Calu3 (cell line): ENCODE data around the gene CD34. TPM values are rescaled to one million over a fixed set of nuclear protein-coding genes. Genes with fewer than 3 reads are reported as not detected.

Source experiments
- BruUV-seq: library from RNA; stranded (reverse); fragments of 400-500 nt; replicated peaks from 2 replicates; lab custom pipeline; 2021; lab: Mats Ljungman, UMichigan
- CTCF ChIA-PET: fragments of 300-600 bp; sonication (Branson Sonifier 250); formaldehyde crosslinking; loops from one replicate; lab custom pipeline; 2022; ENCODE audit warnings: antibody characterized with exemption; lab: Charles Lee
- DNase-seq: peaks from one replicate; pipeline ENCODE4 v3.0.0; 2022
- H3K27ac Mint-ChIP-seq: one replicate; pipeline ENCODE4 v1.8.0; 2022; ENCODE audit warnings: mixed read lengths; ENCODE audit not compliant: unreplicated experiment
- H3K27me3 Mint-ChIP-seq: one replicate; pipeline ENCODE4 v1.8.0; 2022; ENCODE audit warnings: mixed read lengths; ENCODE audit not compliant: unreplicated experiment
- H3K36me3 Mint-ChIP-seq: one replicate; pipeline ENCODE4 v1.8.0; 2022; ENCODE audit warnings: mild to moderate bottlenecking, moderate library complexity, mixed read lengths; ENCODE audit not compliant: insufficient read depth, unreplicated experiment
- H3K4me1 Mint-ChIP-seq: one replicate; pipeline ENCODE4 v1.8.0; 2022; ENCODE audit warnings: mild to moderate bottlenecking, low read depth, mixed read lengths; ENCODE audit not compliant: unreplicated experiment
- H3K4me3 Mint-ChIP-seq: one replicate; pipeline ENCODE4 v1.8.0; 2022; ENCODE audit warnings: mild to moderate bottlenecking, low read depth, moderate library complexity, mixed read lengths; ENCODE audit not compliant: unreplicated experiment
- H3K9me3 Mint-ChIP-seq: one replicate; pipeline ENCODE4 v1.8.0; 2022; ENCODE audit warnings: low read depth, mixed read lengths; ENCODE audit not compliant: unreplicated experiment
- CTCF ChIP-seq: fragments of 200-600 bp; IDR thresholded peaks from one replicate; pipeline ENCODE4 v1.8.0; 2022; ENCODE audit warnings: antibody characterized with exemption; ENCODE audit not compliant: unreplicated experiment
- intact Hi-C: fragments of 100-400 bp; cut with micrococcal nuclease; formaldehyde crosslinking; loops from one replicate; pipeline ENCODE4 v1.10.0; 2022; ENCODE audit not compliant: unreplicated experiment
- total RNA-seq: library from RNA; stranded (reverse); gene quantifications from 2 replicates; pipeline ENCODE4 v1.2.3, GENCODE V29; 2022

Gene CD34
- total RNA-seq, 1 experiment from 2014 or later, result 0.24 TPM

GRCh38 chr1:207869859-207870258 is 41.1 kb downstream of the CD34 start:
- H3K4me1 Mint-ChIP-seq, result peaks cover 27% of the 10 kb centered on the region
- CTCF ChIA-PET, result interaction anchor here (1.6 to 3.3 kb wide), 5 partner anchors 11 to 68 kb away, joined by 4 to 28 read pairs (median 11); no protein-coding TSS in a partner anchor
- TF ChIP-seq CTCF, result no peak
- intact Hi-C loops, result loop anchor here (1.0 kb wide), 1 partner anchor 42 kb away; no protein-coding TSS in a partner anchor
- peaks cover 14% of the 10 kb centered on the region for H3K36me3 Mint-ChIP-seq
- no peak for DNase-seq
- BruUV-seq, result no TSS peak
- peak overlapping the region; percentile 83 for H3K4me3 Mint-ChIP-seq
- peak overlapping the region; percentile 36 for H3K27ac Mint-ChIP-seq
- no peaks in the 10 kb centered on the region for H3K9me3 Mint-ChIP-seq
- no peaks in the 10 kb centered on the region for H3K27me3 Mint-ChIP-seq

- H3K36me3 Mint-ChIP-seq, result peaks cover 14% of the 10 kb centered on the region
- peak overlapping the region; percentile 36 for H3K27ac Mint-ChIP-seq
- peak; percentile 81 for TF ChIP-seq CTCF
- BruUV-seq, result no TSS peak
- peaks cover 27% of the 10 kb centered on the region for H3K4me1 Mint-ChIP-seq
- H3K4me3 Mint-ChIP-seq, result peak overlapping the region; percentile 83
- intact Hi-C loops, result loop anchor here (1.0 kb wide), 1 partner anchor 41 kb away; no protein-coding TSS in a partner anchor
- CTCF ChIA-PET, result interaction anchor here (0.7 to 3.3 kb wide), 12 partner anchors 10 to 161 kb away, joined by 3 to 28 read pairs (median 4); no protein-coding TSS in a partner anchor
- peak; percentile 86 for DNase-seq
- H3K27me3 Mint-ChIP-seq, result no peaks in the 10 kb centered on the region
- no peaks in the 10 kb centered on the region for H3K9me3 Mint-ChIP-seq
Observed at GRCh38 chr1:207868774-207869721, 41.9 kb downstream of the CD34 start.

- Mint-ChIP-seq H3K36me3 (peaks cover 14% of the 10 kb centered on the region), H3K4me1 (peaks cover 27% of the 10 kb centered on the region), H3K27me3 (no peaks in the 10 kb centered on the region), H3K4me3 (peak overlapping the region; percentile 83), H3K27ac (peak overlapping the region; percentile 16), H3K9me3 (no peaks in the 10 kb centered on the region)
- BruUV-seq, result no TSS peak
- DNase-seq, result peak; percentile 55
- TF ChIP-seq CTCF, result no peak
- CTCF ChIA-PET, result interaction anchor here (0.7 to 3.3 kb wide), 11 partner anchors 9 to 129 kb away, joined by 3 to 28 read pairs (median 4); no protein-coding TSS in a partner anchor
- intact Hi-C loops, result no loop called here
Observed at GRCh38 chr1:207868251-207868773, 42.6 kb downstream of the CD34 start.

GRCh38 chr1:207867136-207868109 is 43.5 kb downstream of the CD34 start:
- Mint-ChIP-seq H3K27ac (no peak overlapping the region), H3K4me1 (peaks cover 27% of the 10 kb centered on the region), H3K4me3 (peak overlapping the region; percentile 83), H3K36me3 (peaks cover 14% of the 10 kb centered on the region), H3K27me3 (no peaks in the 10 kb centered on the region), H3K9me3 (no peaks in the 10 kb centered on the region)
- CTCF ChIA-PET, result interaction anchor here (1.6 to 3.3 kb wide), 3 partner anchors 38 to 44 kb away, joined by 13 to 28 read pairs (median 25); no protein-coding TSS in a partner anchor
- no peak for DNase-seq
- intact Hi-C loops, result no loop called here
- TSS peak; percentile 49 for BruUV-seq
- no peak for TF ChIP-seq CTCF
